WTC11 (cell line): ENCODE data around the gene KIF20B.

Experiments
- CBFB ChIP-seq: sonication (generic); formaldehyde crosslinking; IDR thresholded peaks from 2 replicates; pipeline ENCODE4 v1.8.1; 2022; ENCODE audit warnings: mild to moderate bottlenecking, low read depth, missing genetic modification reagents
- CREM ChIP-seq: sonication (generic); formaldehyde crosslinking; IDR thresholded peaks from 2 replicates; pipeline ENCODE4 v1.8.1; 2022; ENCODE audit warnings: mild to moderate bottlenecking, missing genetic modification reagents, moderate library complexity
- NFE2L1 ChIP-seq: sonication (generic); formaldehyde crosslinking; IDR thresholded peaks from 2 replicates; pipeline ENCODE4 v1.8.1; 2023; ENCODE audit warnings: missing genetic modification reagents
- NR2C2 ChIP-seq: sonication (generic); formaldehyde crosslinking; IDR thresholded peaks from 2 replicates; pipeline ENCODE4 v1.8.0; 2022; ENCODE audit warnings: mild to moderate bottlenecking, missing genetic modification reagents
- OVOL2 ChIP-seq: fragments of 250-450 bp; sonication (Bioruptor Pico); IDR thresholded peaks from 2 replicates; pipeline ENCODE4 v1.9.0; 2021; ENCODE audit warnings: mild to moderate bottlenecking, borderline replicate concordance
- SOX15 ChIP-seq: fragments of 250-450 bp; sonication (Bioruptor Pico); IDR thresholded peaks from 2 replicates; pipeline ENCODE4 v1.9.0; 2021; ENCODE audit warnings: mild to moderate bottlenecking
- TCF7 ChIP-seq: sonication (generic); formaldehyde crosslinking; IDR thresholded peaks from 2 replicates; pipeline ENCODE4 v1.8.0; 2022; ENCODE audit warnings: mild to moderate bottlenecking, low read depth, missing genetic modification reagents, moderate library complexity
- TF ChIP-seq, protein P1 (sequence below): fragments of 200-600 bp; IDR thresholded peaks from 2 replicates; pipeline ENCODE4 v1.8.0; 2022; ENCODE audit warnings: antibody characterized with exemption
- TF ChIP-seq, protein P2 (sequence below): sonication (generic); formaldehyde crosslinking; conservative IDR thresholded peaks from 2 replicates; pipeline ENCODE4 v1.8.1; 2023; ENCODE audit warnings: mild to moderate bottlenecking, low read depth, missing genetic modification reagents, moderate library complexity
- TF ChIP-seq, protein P3 (sequence below): sonication (generic); formaldehyde crosslinking; IDR thresholded peaks from 2 replicates; pipeline ENCODE4 v1.8.1; 2023; ENCODE audit warnings: mild to moderate bottlenecking, missing genetic modification reagents, moderate library complexity
- TF ChIP-seq, protein P4 (sequence below): sonication (generic); formaldehyde crosslinking; IDR thresholded peaks from 2 replicates; pipeline ENCODE4 v1.8.0; 2022; ENCODE audit warnings: mild to moderate bottlenecking, missing genetic modification reagents

DNA sequence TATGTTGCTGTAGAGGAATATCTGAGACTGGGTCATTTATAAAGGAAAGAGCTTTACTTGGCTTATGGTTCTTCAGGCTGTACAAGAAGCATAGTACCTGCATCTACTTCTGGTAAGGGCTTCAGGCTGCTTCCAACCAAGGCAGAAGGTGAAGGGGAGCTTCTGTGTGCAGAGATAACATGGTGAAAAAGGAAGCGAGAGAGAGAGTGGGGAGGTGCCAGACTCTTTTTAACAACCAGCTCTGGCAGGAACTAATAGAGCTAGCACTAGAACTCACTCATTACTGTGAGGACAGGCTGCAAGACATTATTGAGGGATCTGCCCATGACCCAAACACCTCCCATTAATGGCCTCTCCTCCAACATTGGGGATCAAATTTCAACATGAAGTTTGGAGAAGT is 94.5 kb downstream of the KIF20B start:
- TF ChIP-seq, protein P1, sequence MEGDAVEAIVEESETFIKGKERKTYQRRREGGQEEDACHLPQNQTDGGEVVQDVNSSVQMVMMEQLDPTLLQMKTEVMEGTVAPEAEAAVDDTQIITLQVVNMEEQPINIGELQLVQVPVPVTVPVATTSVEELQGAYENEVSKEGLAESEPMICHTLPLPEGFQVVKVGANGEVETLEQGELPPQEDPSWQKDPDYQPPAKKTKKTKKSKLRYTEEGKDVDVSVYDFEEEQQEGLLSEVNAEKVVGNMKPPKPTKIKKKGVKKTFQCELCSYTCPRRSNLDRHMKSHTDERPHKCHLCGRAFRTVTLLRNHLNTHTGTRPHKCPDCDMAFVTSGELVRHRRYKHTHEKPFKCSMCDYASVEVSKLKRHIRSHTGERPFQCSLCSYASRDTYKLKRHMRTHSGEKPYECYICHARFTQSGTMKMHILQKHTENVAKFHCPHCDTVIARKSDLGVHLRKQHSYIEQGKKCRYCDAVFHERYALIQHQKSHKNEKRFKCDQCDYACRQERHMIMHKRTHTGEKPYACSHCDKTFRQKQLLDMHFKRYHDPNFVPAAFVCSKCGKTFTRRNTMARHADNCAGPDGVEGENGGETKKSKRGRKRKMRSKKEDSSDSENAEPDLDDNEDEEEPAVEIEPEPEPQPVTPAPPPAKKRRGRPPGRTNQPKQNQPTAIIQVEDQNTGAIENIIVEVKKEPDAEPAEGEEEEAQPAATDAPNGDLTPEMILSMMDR: no peak
- no peak for TF ChIP-seq NFE2L1 (CRISPR knock-in tag)
- TF ChIP-seq, protein P2, sequence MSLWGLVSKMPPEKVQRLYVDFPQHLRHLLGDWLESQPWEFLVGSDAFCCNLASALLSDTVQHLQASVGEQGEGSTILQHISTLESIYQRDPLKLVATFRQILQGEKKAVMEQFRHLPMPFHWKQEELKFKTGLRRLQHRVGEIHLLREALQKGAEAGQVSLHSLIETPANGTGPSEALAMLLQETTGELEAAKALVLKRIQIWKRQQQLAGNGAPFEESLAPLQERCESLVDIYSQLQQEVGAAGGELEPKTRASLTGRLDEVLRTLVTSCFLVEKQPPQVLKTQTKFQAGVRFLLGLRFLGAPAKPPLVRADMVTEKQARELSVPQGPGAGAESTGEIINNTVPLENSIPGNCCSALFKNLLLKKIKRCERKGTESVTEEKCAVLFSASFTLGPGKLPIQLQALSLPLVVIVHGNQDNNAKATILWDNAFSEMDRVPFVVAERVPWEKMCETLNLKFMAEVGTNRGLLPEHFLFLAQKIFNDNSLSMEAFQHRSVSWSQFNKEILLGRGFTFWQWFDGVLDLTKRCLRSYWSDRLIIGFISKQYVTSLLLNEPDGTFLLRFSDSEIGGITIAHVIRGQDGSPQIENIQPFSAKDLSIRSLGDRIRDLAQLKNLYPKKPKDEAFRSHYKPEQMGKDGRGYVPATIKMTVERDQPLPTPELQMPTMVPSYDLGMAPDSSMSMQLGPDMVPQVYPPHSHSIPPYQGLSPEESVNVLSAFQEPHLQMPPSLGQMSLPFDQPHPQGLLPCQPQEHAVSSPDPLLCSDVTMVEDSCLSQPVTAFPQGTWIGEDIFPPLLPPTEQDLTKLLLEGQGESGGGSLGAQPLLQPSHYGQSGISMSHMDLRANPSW (CRISPR knock-in tag): no peak
- no peak for TF ChIP-seq TCF7 (CRISPR knock-in tag)
- TF ChIP-seq, protein P3, sequence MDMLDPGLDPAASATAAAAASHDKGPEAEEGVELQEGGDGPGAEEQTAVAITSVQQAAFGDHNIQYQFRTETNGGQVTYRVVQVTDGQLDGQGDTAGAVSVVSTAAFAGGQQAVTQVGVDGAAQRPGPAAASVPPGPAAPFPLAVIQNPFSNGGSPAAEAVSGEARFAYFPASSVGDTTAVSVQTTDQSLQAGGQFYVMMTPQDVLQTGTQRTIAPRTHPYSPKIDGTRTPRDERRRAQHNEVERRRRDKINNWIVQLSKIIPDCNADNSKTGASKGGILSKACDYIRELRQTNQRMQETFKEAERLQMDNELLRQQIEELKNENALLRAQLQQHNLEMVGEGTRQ (CRISPR knock-in tag): no peak
- no peak for TF ChIP-seq CBFB (CRISPR knock-in tag)
- TF ChIP-seq NR2C2: no peak
- no peak for TF ChIP-seq SOX15 (CRISPR knock-in tag)
- no peak for TF ChIP-seq CREM (CRISPR knock-in tag)
- TF ChIP-seq, protein P4, sequence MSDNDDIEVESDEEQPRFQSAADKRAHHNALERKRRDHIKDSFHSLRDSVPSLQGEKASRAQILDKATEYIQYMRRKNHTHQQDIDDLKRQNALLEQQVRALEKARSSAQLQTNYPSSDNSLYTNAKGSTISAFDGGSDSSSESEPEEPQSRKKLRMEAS (CRISPR knock-in tag): no peak
- no peak for TF ChIP-seq OVOL2 (CRISPR knock-in tag)
